Neural progenitor cell (in vitro differentiated cells): Measurements from ENCODE around the gene AKR7A2. TPM values are rescaled to one million over a fixed set of nuclear protein-coding genes. Genes with fewer than 3 reads are reported as not detected.
"Not testable (repeated sequence)": the region's sequence is repeated elsewhere in the genome, so short reads cannot be mapped to it uniquely, and the experiment has no call there.

Source experiments
- DNase-seq: peaks from one replicate; pipeline ENCODE4 v3.0.0-alpha.2; 2016; ENCODE audit warnings: low spot score
- H2AFZ ChIP-seq: fragments of 200-600 bp; sonication (generic); replicated peaks from 2 replicates; pipeline ENCODE4 v1.6.1; 2016; ENCODE audit warnings: antibody characterized with exemption
- H3F3A ChIP-seq: fragments of 200-600 bp; sonication (generic); 2 replicates; pipeline ENCODE4 v1.6.1; 2016; ENCODE audit warnings: antibody characterized with exemption, low read depth
- H3K27ac ChIP-seq: fragments of 200-600 bp; sonication (generic); 2 replicates; pipeline ENCODE4 v1.5.1; 2016; ENCODE audit warnings: mild to moderate bottlenecking
- H3K27me3 ChIP-seq: fragments of 200-600 bp; sonication (generic); 2 replicates; pipeline ENCODE4 v1.6.1; 2016; ENCODE audit warnings: mild to moderate bottlenecking, moderate library complexity
- H3K36me3 ChIP-seq: fragments of 200-600 bp; sonication (generic); 2 replicates; pipeline ENCODE4 v1.5.1; 2016
- H3K4me1 ChIP-seq: fragments of 200-600 bp; sonication (generic); 2 replicates; pipeline ENCODE4 v1.6.1; 2016; ENCODE audit warnings: mixed run types
- H3K4me2 ChIP-seq: fragments of 200-600 bp; sonication (generic); 2 replicates; pipeline ENCODE4 v1.6.1; 2016
- H3K4me3 ChIP-seq: fragments of 200-600 bp; sonication (generic); 2 replicates; pipeline ENCODE4 v1.5.1; 2016
- H3K79me2 ChIP-seq: fragments of 200-600 bp; sonication (generic); 2 replicates; pipeline ENCODE4 v1.6.1; 2016; ENCODE audit warnings: low read depth
- H3K9ac ChIP-seq: fragments of 200-600 bp; sonication (generic); 2 replicates; pipeline ENCODE4 v1.6.1; 2016
- H3K9me3 ChIP-seq: fragments of 200-600 bp; sonication (generic); 2 replicates; pipeline ENCODE4 v1.5.1; 2016; ENCODE audit warnings: low read depth
- H4K20me1 ChIP-seq: fragments of 200-600 bp; sonication (generic); 2 replicates; pipeline ENCODE4 v1.6.1; 2016; ENCODE audit warnings: low read depth
- H3K27ac Mint-ChIP-seq: 3 replicates; pipeline ENCODE4 v1.8.0; 2021; ENCODE audit warnings: mixed read lengths
- H3K27me3 Mint-ChIP-seq: 2 replicates; pipeline ENCODE4 v1.8.0; 2022; ENCODE audit warnings: low read depth, mild to moderate bottlenecking, inconsistent platforms, moderate library complexity, mixed read lengths; ENCODE audit not compliant: insufficient read depth
- H3K36me3 Mint-ChIP-seq: 3 replicates; pipeline ENCODE4 v1.8.0; 2021; ENCODE audit warnings: mixed read lengths
- H3K4me1 Mint-ChIP-seq: 3 replicates; pipeline ENCODE4 v1.8.0; 2021; ENCODE audit warnings: mixed read lengths
- H3K4me3 Mint-ChIP-seq: 3 replicates; pipeline ENCODE4 v1.8.0; 2021; ENCODE audit warnings: mild to moderate bottlenecking, moderate library complexity, mixed read lengths
- H3K9me3 Mint-ChIP-seq: 3 replicates; pipeline ENCODE4 v1.8.0; 2020; ENCODE audit warnings: mixed read lengths
- EZH2 ChIP-seq: fragments of 200-600 bp; sonication (generic); IDR thresholded peaks from 2 replicates; pipeline ENCODE4 v1.6.1; 2017; ENCODE audit warnings: antibody characterized with exemption, mild to moderate bottlenecking, moderate library complexity
- EZH2phosphoT487 ChIP-seq: fragments of 200-600 bp; sonication (generic); IDR thresholded peaks from 2 replicates; pipeline ENCODE4 v1.6.1; 2017; ENCODE audit warnings: antibody characterized with exemption
- total RNA-seq: library from RNA; depleted of rRNA; stranded (reverse); fragments of >200 nt; gene quantifications from 2 replicates; pipeline ENCODE4 v1.2.3, GENCODE V29; 2015; ENCODE audit warnings: low replicate concordance
- TF ChIP-seq, protein P1 (sequence below): fragments of 200-600 bp; sonication (generic); IDR thresholded peaks from 2 replicates; pipeline ENCODE4 v1.5.1; 2017; ENCODE audit warnings: antibody characterized with exemption, mild to moderate bottlenecking

AKR7A2 gene
- total RNA-seq, 1 donor from 2014 or later, result 37.5 TPM

GRCh38 chr1:19260211-19261138 lies 51.5 kb downstream of the AKR7A2 start:
- Mint-ChIP-seq H3K36me3 (peaks cover 5% of the 10 kb centered on the region), H3K27me3 (peaks cover 2% of the 10 kb centered on the region), H3K4me1 (no peaks in the 10 kb centered on the region), H3K9me3 (no peaks in the 10 kb centered on the region), H3K27ac (no peak overlapping the region), H3K4me3 (no peak overlapping the region)
- TF ChIP-seq EZH2 (no peak), EZH2phosphoT487 (no peak)
- TF ChIP-seq, protein P1, sequence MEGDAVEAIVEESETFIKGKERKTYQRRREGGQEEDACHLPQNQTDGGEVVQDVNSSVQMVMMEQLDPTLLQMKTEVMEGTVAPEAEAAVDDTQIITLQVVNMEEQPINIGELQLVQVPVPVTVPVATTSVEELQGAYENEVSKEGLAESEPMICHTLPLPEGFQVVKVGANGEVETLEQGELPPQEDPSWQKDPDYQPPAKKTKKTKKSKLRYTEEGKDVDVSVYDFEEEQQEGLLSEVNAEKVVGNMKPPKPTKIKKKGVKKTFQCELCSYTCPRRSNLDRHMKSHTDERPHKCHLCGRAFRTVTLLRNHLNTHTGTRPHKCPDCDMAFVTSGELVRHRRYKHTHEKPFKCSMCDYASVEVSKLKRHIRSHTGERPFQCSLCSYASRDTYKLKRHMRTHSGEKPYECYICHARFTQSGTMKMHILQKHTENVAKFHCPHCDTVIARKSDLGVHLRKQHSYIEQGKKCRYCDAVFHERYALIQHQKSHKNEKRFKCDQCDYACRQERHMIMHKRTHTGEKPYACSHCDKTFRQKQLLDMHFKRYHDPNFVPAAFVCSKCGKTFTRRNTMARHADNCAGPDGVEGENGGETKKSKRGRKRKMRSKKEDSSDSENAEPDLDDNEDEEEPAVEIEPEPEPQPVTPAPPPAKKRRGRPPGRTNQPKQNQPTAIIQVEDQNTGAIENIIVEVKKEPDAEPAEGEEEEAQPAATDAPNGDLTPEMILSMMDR, result no peak
- peaks cover 5% of the 10 kb centered on the region for H3K79me2 ChIP-seq
- H4K20me1 ChIP-seq, result no peaks in the 10 kb centered on the region
- H3K4me3 ChIP-seq, result no peak overlapping the region
- H3K9ac ChIP-seq, result no peak overlapping the region
- no peak overlapping the region for H2AFZ ChIP-seq
- H3K36me3 ChIP-seq, result no peaks in the 10 kb centered on the region
- no peak for DNase-seq
- no peaks in the 10 kb centered on the region for H3F3A ChIP-seq
- no peak overlapping the region for H3K4me2 ChIP-seq
- no peaks in the 10 kb centered on the region for H3K4me1 ChIP-seq
- peak overlapping the region; percentile 13 for H3K27ac ChIP-seq
- no peaks in the 10 kb centered on the region for H3K9me3 ChIP-seq
- H3K27me3 ChIP-seq, result no peaks in the 10 kb centered on the region

GRCh38 chr1:19258353-19258752 lies 53.6 kb downstream of the AKR7A2 start:
- Histone ChIP-seq H4K20me1 (peaks cover 11% of the 10 kb centered on the region), H3K27ac (no peak overlapping the region), H3K79me2 (peaks cover 26% of the 10 kb centered on the region), H3F3A (peaks cover 1% of the 10 kb centered on the region), H2AFZ (no peak overlapping the region), H3K4me3 (no peak overlapping the region), H3K4me1 (peaks cover 5% of the 10 kb centered on the region), H3K9me3 (no peaks in the 10 kb centered on the region), H3K9ac (no peak overlapping the region), H3K36me3 (no peaks in the 10 kb centered on the region), H3K27me3 (no peaks in the 10 kb centered on the region), H3K4me2 (no peak overlapping the region)
- peaks cover 2% of the 10 kb centered on the region for H3K27me3 Mint-ChIP-seq
- peaks cover 5% of the 10 kb centered on the region for H3K36me3 Mint-ChIP-seq
- peaks cover 1% of the 10 kb centered on the region for H3K4me1 Mint-ChIP-seq
- no peak overlapping the region for H3K27ac Mint-ChIP-seq
- no peak overlapping the region for H3K4me3 Mint-ChIP-seq
- H3K9me3 Mint-ChIP-seq, result no peaks in the 10 kb centered on the region
- DNase-seq, result no peak
- TF ChIP-seq, protein P1, result no peak
- no peak for TF ChIP-seq EZH2
- TF ChIP-seq EZH2phosphoT487, result no peak

DNA sequence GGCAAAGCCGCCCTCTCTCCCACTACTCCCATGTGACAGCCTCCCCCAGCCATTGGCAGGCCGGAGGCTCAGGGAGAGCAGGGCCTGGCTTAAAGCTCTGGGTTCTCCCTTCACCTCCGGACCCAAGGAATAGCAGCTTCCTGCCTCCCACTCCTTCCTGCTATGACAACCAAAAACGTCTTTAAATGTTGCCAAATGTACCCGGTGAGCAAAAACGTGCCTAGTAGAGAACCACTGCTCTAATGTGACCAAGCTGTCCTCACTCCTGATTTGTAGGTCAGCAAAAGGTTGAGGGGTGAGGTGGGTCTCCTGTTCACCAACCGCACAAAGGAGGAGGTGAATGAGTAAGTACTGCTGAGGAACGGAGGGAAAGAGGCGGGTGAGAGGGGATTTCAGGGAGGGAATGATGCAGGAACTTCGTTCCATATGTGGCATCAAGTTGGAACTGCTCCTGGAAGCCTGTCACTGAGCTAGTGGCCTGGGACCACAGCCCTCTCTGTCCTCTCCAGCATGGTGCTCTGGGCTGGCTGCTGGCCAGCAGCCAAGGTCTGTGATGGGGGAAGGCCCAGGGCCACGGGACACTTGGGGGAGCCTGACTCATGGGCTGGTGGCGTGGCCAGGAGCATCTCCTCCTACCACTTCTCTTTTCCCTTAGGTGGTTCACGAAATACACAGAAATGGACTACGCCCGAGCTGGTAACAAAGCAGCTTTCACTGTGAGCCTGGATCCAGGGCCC lies 54.6 kb downstream of the AKR7A2 start:
- no peaks in the 10 kb centered on the region for H3K9me3 Mint-ChIP-seq
- peaks cover 13% of the 10 kb centered on the region for H3K4me1 ChIP-seq
- peaks cover 2% of the 10 kb centered on the region for H3K27me3 Mint-ChIP-seq
- H3K9me3 ChIP-seq, result no peaks in the 10 kb centered on the region
- no peak overlapping the region for H3K27ac ChIP-seq
- no peak overlapping the region for H3K9ac ChIP-seq
- no peak overlapping the region for H3K4me3 Mint-ChIP-seq
- H3K4me1 Mint-ChIP-seq, result peaks cover 8% of the 10 kb centered on the region
- H3K27me3 ChIP-seq, result no peaks in the 10 kb centered on the region
- no peak overlapping the region for H3K4me2 ChIP-seq
- H3K4me3 ChIP-seq, result no peak overlapping the region
- TF ChIP-seq, protein P1, result no peak
- no peak for TF ChIP-seq EZH2phosphoT487
- TF ChIP-seq EZH2, result no peak
- no peaks in the 10 kb centered on the region for H3K36me3 ChIP-seq
- peaks cover 36% of the 10 kb centered on the region for H3K79me2 ChIP-seq
- peaks cover 14% of the 10 kb centered on the region for H4K20me1 ChIP-seq
- no peak overlapping the region for H3K27ac Mint-ChIP-seq
- H2AFZ ChIP-seq, result no peak overlapping the region
- peaks cover 3% of the 10 kb centered on the region for H3F3A ChIP-seq
- DNase-seq, result no peak
- peaks cover 5% of the 10 kb centered on the region for H3K36me3 Mint-ChIP-seq

GRCh38 chr1:19256301-19256700 lies 55.6 kb downstream of the AKR7A2 start:
- H3K9ac ChIP-seq, H3K27ac Mint-ChIP-seq, H3K36me3 Mint-ChIP-seq, H3K27me3 Mint-ChIP-seq, H2AFZ ChIP-seq, H3K9me3 Mint-ChIP-seq, H3K27me3 ChIP-seq, H3K4me3 ChIP-seq, H3F3A ChIP-seq, H3K4me2 ChIP-seq, H3K27ac ChIP-seq, DNase-seq, H3K4me3 Mint-ChIP-seq, H3K36me3 ChIP-seq, H3K9me3 ChIP-seq: not testable (repeated sequence)
- Histone ChIP-seq H4K20me1 (peaks cover 14% of the 10 kb centered on the region), H3K79me2 (peaks cover 46% of the 10 kb centered on the region), H3K4me1 (peaks cover 13% of the 10 kb centered on the region)
- H3K4me1 Mint-ChIP-seq, result peaks cover 11% of the 10 kb centered on the region
